Fibroblast of peridontal ligament (primary cell): ENCODE measurements around the gene KLHDC4.
A peak's percentile ranks its signal among the peaks of the same experiment; 100 is the strongest.
"Not testable (repeated sequence)": the region's sequence is repeated elsewhere in the genome, so short reads cannot be mapped to it uniquely, and the experiment has no call there.

Experiments
- DNase-seq: peaks from one replicate; pipeline ENCODE4 v3.0.0-alpha.2; 2010; ENCODE audit errors: extremely low read depth

Gene KLHDC4

GRCh38 chr16:87742781-87743490, 22.9 kb downstream of the KLHDC4 start:
- DNase-seq, result no peak

- no peak for DNase-seq
These were observed 23.9 kb downstream of the KLHDC4 start for GRCh38 chr16:87741700-87742415.

GRCh38 chr16:87740909-87741424, 24.8 kb downstream of the KLHDC4 start:
- DNase-seq, result peak; percentile 48

- DNase-seq, result peak; percentile 73
These were observed 25.3 kb downstream of the KLHDC4 start for GRCh38 chr16:87740441-87740840.

- DNase-seq, result no peak
These were observed 26.0 kb downstream of the KLHDC4 start for GRCh38 chr16:87739801-87740200.

GRCh38 chr16:87736008-87736382, 29.8 kb downstream of the KLHDC4 start:
- DNase-seq, result no peak

- DNase-seq, result no peak
These were observed 30.3 kb downstream of the KLHDC4 start for GRCh38 chr16:87735270-87736007.

- no peak for DNase-seq
These were observed 31.1 kb downstream of the KLHDC4 start for GRCh38 chr16:87734644-87735043.

- DNase-seq, result no peak
These were observed 32.6 kb downstream of the KLHDC4 start for GRCh38 chr16:87733190-87733589.

- DNase-seq, result no peak
These were observed 34.2 kb downstream of the KLHDC4 start for GRCh38 chr16:87731607-87732006.

- no peak for DNase-seq
These were observed 36.4 kb downstream of the KLHDC4 start for GRCh38 chr16:87729266-87729954.

- no peak for DNase-seq
These were observed 37.8 kb downstream of the KLHDC4 start for GRCh38 chr16:87728026-87728425.

GRCh38 chr16:87727346-87727745, 38.4 kb downstream of the KLHDC4 start:
- no peak for DNase-seq

GRCh38 chr16:87726577-87726976, 39.2 kb downstream of the KLHDC4 start:
- DNase-seq, result not testable (repeated sequence)

GRCh38 chr16:87725596-87726235, 40.1 kb downstream of the KLHDC4 start:
- DNase-seq, result no peak

GRCh38 chr16:87724490-87725291, 41.1 kb downstream of the KLHDC4 start:
- no peak for DNase-seq

GRCh38 chr16:87723226-87723623, 42.6 kb downstream of the KLHDC4 start:
- DNase-seq, result peak; percentile 72

GRCh38 chr16:87722590-87723225, 43.1 kb downstream of the KLHDC4 start:
- no peak for DNase-seq

GRCh38 chr16:87721622-87722585, 43.9 kb downstream of the KLHDC4 start:
- no peak for DNase-seq
